Endothelial cell of umbilical vein (primary cell): ENCODE data around the gene HLA-DQA2. TPM values are rescaled to one million over a fixed set of nuclear protein-coding genes. Genes with fewer than 3 reads are reported as not detected.

Experiments
- BruUV-seq: library from RNA; stranded (reverse); fragments of 400-500 nt; replicated peaks from 2 replicates; lab custom pipeline; 2021; lab: Mats Ljungman, UMichigan
- CTCF ChIA-PET: fragments of 300-600, 350-600 bp; sonication (Branson Sonifier 250); formaldehyde crosslinking; loops from one replicate; lab custom pipeline; 2021; ENCODE audit warnings: antibody characterized with exemption, inconsistent platforms; lab: Charles Lee
- POLR2A ChIA-PET: fragments of 300-600, 350-600 bp; sonication (Branson Sonifier 250); formaldehyde crosslinking; loops from one replicate; lab custom pipeline; 2021; ENCODE audit warnings: antibody characterized with exemption, inconsistent platforms; lab: Charles Lee
- DNase-seq: peaks from one replicate; pipeline ENCODE4 v3.0.0-alpha.2; 2011; ENCODE audit warnings: low read depth, low spot score
- FAIRE-seq: peaks from 2 replicates; lab custom pipeline; 2011; peaks lifted over from hg19 to GRCh38; lab: Jason Lieb, UNC
- H2AFZ ChIP-seq: 2 replicates; pipeline ENCODE4 v1.6.0; 2012; ENCODE audit warnings: low read depth, low read length, control low read depth, inconsistent platforms
- H3K27ac ChIP-seq: 2 replicates; pipeline ENCODE4 v1.5.1; 2011; ENCODE audit warnings: low read depth, mild to moderate bottlenecking, control low read depth, low read length, moderate library complexity; ENCODE audit not compliant: insufficient read depth
- H3K27me3 ChIP-seq, 2 experiments: 2 replicates each; pipeline versions ENCODE4 v1.6.0 to v1.6.1; 2011; ENCODE audit warnings: low read length in 2 of 2, mixed read lengths in 1 of 2; ENCODE audit not compliant: control insufficient read depth in 2 of 2, insufficient read depth in 2 of 2
- H3K36me3 ChIP-seq, 2 experiments: 2 replicates in 1 of 2; 3 replicates in 1 of 2; pipeline ENCODE4 v1.5.1; 2011; ENCODE audit warnings: low read length in 2 of 2, mild to moderate bottlenecking in 1 of 2, moderate library complexity in 1 of 2; ENCODE audit not compliant: control insufficient read depth in 2 of 2, insufficient read depth in 2 of 2; ENCODE audit errors: extremely low read depth in 1 of 2
- H3K4me1 ChIP-seq: 3 replicates; pipeline ENCODE4 v1.5.1; 2011; ENCODE audit warnings: mild to moderate bottlenecking, low read length; ENCODE audit not compliant: control insufficient read depth, insufficient read depth; ENCODE audit errors: extremely low read depth
- H3K4me2 ChIP-seq: 2 replicates; pipeline ENCODE4 v1.6.1; 2011; ENCODE audit warnings: low read length, control low read depth, mixed read lengths; ENCODE audit not compliant: insufficient read depth
- H3K4me3 ChIP-seq, 3 experiments: fragments of 200-600 bp in 1 of 3; sonication (generic), shearing (Covaris generic) in 1 of 3; replicated peaks in 1 of 3; 2 replicates each; pipeline ENCODE4 v1.5.1; 2011 to 2016; ENCODE audit warnings: control low read depth in 3 of 3, low read length in 3 of 3, mild to moderate bottlenecking in 2 of 3, inconsistent platforms in 1 of 3, low read depth in 1 of 3, moderate library complexity in 1 of 3; ENCODE audit not compliant: insufficient read depth in 1 of 3
- H3K79me2 ChIP-seq: 2 replicates; pipeline ENCODE4 v1.6.0; 2012; ENCODE audit warnings: low read length, inconsistent platforms; ENCODE audit not compliant: control insufficient read depth, insufficient read depth
- H3K9ac ChIP-seq: replicated peaks from 2 replicates; pipeline ENCODE3; 2011; ENCODE audit warnings: low read length, control low read depth; ENCODE audit not compliant: insufficient read depth; ENCODE audit errors: extremely low read depth
- H3K9me1 ChIP-seq: replicated peaks from 3 replicates; pipeline ENCODE4 v1.6.0; 2011; ENCODE audit warnings: mild to moderate bottlenecking, low read length; ENCODE audit not compliant: control insufficient read depth, insufficient read depth; ENCODE audit errors: extremely low read depth
- H3K9me3 ChIP-seq: replicated peaks from 2 replicates; pipeline ENCODE4 v1.5.1; 2012; ENCODE audit warnings: low read length, inconsistent platforms; ENCODE audit not compliant: control insufficient read depth, insufficient read depth
- H4K20me1 ChIP-seq: replicated peaks from 2 replicates; pipeline ENCODE3; 2011; ENCODE audit warnings: mild to moderate bottlenecking, low read length; ENCODE audit not compliant: control insufficient read depth, insufficient read depth; ENCODE audit errors: extremely low read depth
- EZH2 ChIP-seq: IDR thresholded peaks from 2 replicates; pipeline ENCODE4 v1.6.1; 2012; ENCODE audit warnings: borderline replicate concordance, low read depth, mild to moderate bottlenecking, moderate library complexity, low read length, inconsistent platforms; ENCODE audit not compliant: severe bottlenecking
- FOS ChIP-seq: IDR thresholded peaks from 2 replicates; pipeline ENCODE4 v1.6.1; 2011; ENCODE audit warnings: mild to moderate bottlenecking, low read length, moderate library complexity, borderline replicate concordance; ENCODE audit not compliant: insufficient read depth
- GATA2 ChIP-seq: IDR thresholded peaks from 2 replicates; pipeline ENCODE4 v1.7.0; 2011; ENCODE audit warnings: low read depth, mild to moderate bottlenecking, moderate library complexity, mixed read lengths, low read length; ENCODE audit not compliant: insufficient read length, insufficient read depth
- JUN ChIP-seq: IDR thresholded peaks from 2 replicates; pipeline ENCODE4 v1.6.1; 2011; ENCODE audit warnings: borderline replicate concordance, low read depth; ENCODE audit not compliant: insufficient read length, insufficient read depth
- MAX ChIP-seq: IDR thresholded peaks from 2 replicates; pipeline ENCODE4 v1.6.1; 2011; ENCODE audit not compliant: insufficient read depth, insufficient read length
- MYC ChIP-seq: IDR thresholded peaks from one replicate; pipeline ENCODE4 v1.6.1; 2011; ENCODE audit warnings: mild to moderate bottlenecking, low read depth, low read length
- POLR2A ChIP-seq: IDR thresholded peaks from 2 replicates; pipeline ENCODE4 v1.6.1; 2012; ENCODE audit warnings: low read depth, mild to moderate bottlenecking, control low read depth, low read length
- POLR2AphosphoS5 ChIP-seq: IDR thresholded peaks from 2 replicates; pipeline ENCODE4 v1.6.1; 2012; ENCODE audit warnings: low read depth, mild to moderate bottlenecking, control low read depth, low read length, moderate library complexity; ENCODE audit not compliant: insufficient read depth
- dilution Hi-C: fragments of 300-500 bp; cut with MboI; formaldehyde crosslinking; loops from one replicate; pipeline ENCODE4 v1.15.0; 2019; ENCODE audit warnings: low sequenced_read_pairs; ENCODE audit not compliant: extremely low pct_ligation_motif_present
- intact Hi-C: fragments of 100-400 bp; cut with micrococcal nuclease; formaldehyde crosslinking; loops from one replicate; pipeline ENCODE4 v1.10.0; 2022
- polyA plus RNA-seq, 4 experiments: library from polyadenylated mRNA; depleted of rRNA in 3 of 4; stranded (reverse) in 3 of 4; unstranded in 1 of 4; fragments of >200 nt; gene quantifications; 2 replicates each; pipeline versions ENCODE4 v1.2.1 to v1.2.3, GENCODE V29; 2011 to 2012; ENCODE audit warnings: missing spikeins in 1 of 4
- total RNA-seq: library from RNA; stranded (reverse); gene quantifications from 2 replicates; pipeline ENCODE4 v1.2.3, GENCODE V29; 2021
- TF ChIP-seq, protein P1 (sequence below), 2 donors: IDR thresholded peaks; 1 replicate in 1 of 2; 2 replicates in 1 of 2; pipeline ENCODE4 v1.5.1; 2011; ENCODE audit warnings: low read length in 2 of 2, mild to moderate bottlenecking in 2 of 2, moderate library complexity in 2 of 2, control low read depth in 1 of 2, inconsistent platforms in 1 of 2, low read depth in 1 of 2; ENCODE audit not compliant: insufficient read depth in 1 of 2; ENCODE audit errors: extremely low read depth in 1 of 2

HLA-DQA2 gene
- total and polyA plus RNA-seq, 2 donors (not counting 3 experiments of a cell fraction or from before 2014, with no cell fraction given) = not detected

GRCh38 chr6:32775071-32775470, 33.9 kb downstream of the HLA-DQA2 start:
- Histone ChIP-seq H3K4me3 (no peak overlapping the region), H3K9ac (no peak overlapping the region), H3K36me3 (no peaks in the 10 kb centered on the region), H3K4me1 (no peaks in the 10 kb centered on the region), H3K27ac (no peak overlapping the region), H3K27me3 (peaks cover 22 to 25% of the 10 kb centered on the region in 2 experiments), H3K79me2 (no peaks in the 10 kb centered on the region), H2AFZ (no peak overlapping the region), H4K20me1 (no peaks in the 10 kb centered on the region), H3K4me2 (no peak overlapping the region), H3K9me1 (no peaks in the 10 kb centered on the region), H3K9me3 (no peaks in the 10 kb centered on the region)
- no TSS peak for BruUV-seq
- no peak for DNase-seq
- CTCF ChIA-PET = interaction anchor here (1.0 to 1.3 kb wide), 2 partner anchors 11 to 63 kb away, joined by 3 to 6 read pairs; partner anchors contain the start of gene TAP2
- dilution Hi-C loops = no loop called here
- POLR2A ChIA-PET = no interaction called here
- TF ChIP-seq EZH2 (no peak), POLR2A (no peak), GATA2 (no peak), FOS (no peak), MYC (no peak), JUN (no peak), MAX (no peak), POLR2AphosphoS5 (no peak)
- TF ChIP-seq, protein P1, sequence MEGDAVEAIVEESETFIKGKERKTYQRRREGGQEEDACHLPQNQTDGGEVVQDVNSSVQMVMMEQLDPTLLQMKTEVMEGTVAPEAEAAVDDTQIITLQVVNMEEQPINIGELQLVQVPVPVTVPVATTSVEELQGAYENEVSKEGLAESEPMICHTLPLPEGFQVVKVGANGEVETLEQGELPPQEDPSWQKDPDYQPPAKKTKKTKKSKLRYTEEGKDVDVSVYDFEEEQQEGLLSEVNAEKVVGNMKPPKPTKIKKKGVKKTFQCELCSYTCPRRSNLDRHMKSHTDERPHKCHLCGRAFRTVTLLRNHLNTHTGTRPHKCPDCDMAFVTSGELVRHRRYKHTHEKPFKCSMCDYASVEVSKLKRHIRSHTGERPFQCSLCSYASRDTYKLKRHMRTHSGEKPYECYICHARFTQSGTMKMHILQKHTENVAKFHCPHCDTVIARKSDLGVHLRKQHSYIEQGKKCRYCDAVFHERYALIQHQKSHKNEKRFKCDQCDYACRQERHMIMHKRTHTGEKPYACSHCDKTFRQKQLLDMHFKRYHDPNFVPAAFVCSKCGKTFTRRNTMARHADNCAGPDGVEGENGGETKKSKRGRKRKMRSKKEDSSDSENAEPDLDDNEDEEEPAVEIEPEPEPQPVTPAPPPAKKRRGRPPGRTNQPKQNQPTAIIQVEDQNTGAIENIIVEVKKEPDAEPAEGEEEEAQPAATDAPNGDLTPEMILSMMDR (IDR thresholded peaks at IDR 0.05; ENCODE audit: extremely low read depth in 1 of 2, insufficient read depth in 1 of 2, low read depth in 1 of 2, low read length in 2 of 2) = no peak
- intact Hi-C loops = no loop called here
- FAIRE-seq = no peak
